Stimulated activated CD8-positive, alpha-beta memory T cell treated with anti-CD3 and anti-CD28 coated beads, Interleukin-4, amount 100 ng/mL, for 48 hours (primary cell): ENCODE measurements around the gene ING4.
A peak's percentile ranks its signal among the peaks of the same experiment; 100 is the strongest.
"Not testable (repeated sequence)": the region's sequence is repeated elsewhere in the genome, so short reads cannot be mapped to it uniquely, and the experiment has no call there.

Experiments
- DNase-seq: peaks from one replicate; pipeline ENCODE4 v3.0.0-alpha.2; 2020

ING4 gene

GRCh38 chr12:6662906-6663742 is at the start of gene ING4:
TSS of gene ING4 (minus strand) at chr12:6663119. CDS start at chr12:6663101, 18 bp downstream.
- DNase-seq = peak; percentile 95

- DNase-seq = peak; percentile 53
These were observed 46.1 kb upstream of the ING4 start for GRCh38 chr12:6708960-6709394.

GRCh38 chr12:6708351-6708750 is 45.4 kb upstream of the ING4 start:
- not testable (repeated sequence) for DNase-seq

GRCh38 chr12:6703631-6704030 is 40.7 kb upstream of the ING4 start:
- DNase-seq = no peak

GRCh38 chr12:6701078-6701768 is 38.3 kb upstream of the ING4 start:
- DNase-seq = no peak

GRCh38 chr12:6700646-6701051 is 37.7 kb upstream of the ING4 start, which contains the start of gene PIANP:
TSS of gene PIANP (minus strand) at chr12:6700815. CDS start at chr12:6698061, 2,754 bp downstream.
- DNase-seq = peak; percentile 55

- DNase-seq = no peak
These were observed 37.2 kb upstream of the ING4 start for GRCh38 chr12:6699989-6700645.

GRCh38 chr12:6699259-6699988 is 36.5 kb upstream of the ING4 start:
- no peak for DNase-seq

GRCh38 chr12:6698352-6699046 is 35.6 kb upstream of the ING4 start:
- no peak for DNase-seq

- no peak for DNase-seq
These were observed 34.8 kb upstream of the ING4 start for GRCh38 chr12:6697584-6698351.

- no peak for DNase-seq
These were observed 34.0 kb upstream of the ING4 start for GRCh38 chr12:6696690-6697583.

GRCh38 chr12:6695313-6696045 is 32.6 kb upstream of the ING4 start:
- no peak for DNase-seq

GRCh38 chr12:6694701-6695100 is 31.8 kb upstream of the ING4 start:
- no peak for DNase-seq

- DNase-seq = no peak
These were observed 31.0 kb upstream of the ING4 start for GRCh38 chr12:6693832-6694355.

GRCh38 chr12:6692888-6693287 is 30.0 kb upstream of the ING4 start:
- DNase-seq = no peak

- DNase-seq = no peak
These were observed 28.6 kb upstream of the ING4 start for GRCh38 chr12:6691473-6691872.

- peak; percentile 94 for DNase-seq
These were observed 26.3 kb upstream of the ING4 start, which contains the start of gene ZNF384 for GRCh38 chr12:6688999-6689882. TSS of gene ZNF384 (minus strand) at chr12:6689375. CDS start at chr12:6679520, 9,855 bp downstream.

- DNase-seq = peak; percentile 87
These were observed 25.7 kb upstream of the ING4 start for GRCh38 chr12:6688543-6688998.
